Measurements from ENCODE around the gene IL17C.
A peak's percentile ranks its signal among the peaks of the same experiment; 100 is the strongest.

The IL17C gene

GRCh38 chr16:88681084-88681680 is 42.8 kb downstream of the IL17C start:
- Histone ChIP-seq H3K4me3 (ENCODE audit: low read depth, low read length) (no peak overlapping the region), H3K9ac (no peak overlapping the region), H3K4me2 (ENCODE audit: low read length) (no peak overlapping the region), H3K27ac (no peak overlapping the region), H3K9me3 (ENCODE audit: control insufficient read depth, low read length) (no peaks in the 10 kb centered on the region), H3K79me2 (no peaks in the 10 kb centered on the region), H2AFZ (no peak overlapping the region), H3K36me3 (ENCODE audit: control insufficient read depth, insufficient read depth, low read length) (no peaks in the 10 kb centered on the region), H3K27me3 (ENCODE audit: control insufficient read depth, insufficient read depth, low read length) (no peaks in the 10 kb centered on the region), H3K4me1 (peaks cover 7% of the 10 kb centered on the region)
- TF ChIP-seq, protein P1, sequence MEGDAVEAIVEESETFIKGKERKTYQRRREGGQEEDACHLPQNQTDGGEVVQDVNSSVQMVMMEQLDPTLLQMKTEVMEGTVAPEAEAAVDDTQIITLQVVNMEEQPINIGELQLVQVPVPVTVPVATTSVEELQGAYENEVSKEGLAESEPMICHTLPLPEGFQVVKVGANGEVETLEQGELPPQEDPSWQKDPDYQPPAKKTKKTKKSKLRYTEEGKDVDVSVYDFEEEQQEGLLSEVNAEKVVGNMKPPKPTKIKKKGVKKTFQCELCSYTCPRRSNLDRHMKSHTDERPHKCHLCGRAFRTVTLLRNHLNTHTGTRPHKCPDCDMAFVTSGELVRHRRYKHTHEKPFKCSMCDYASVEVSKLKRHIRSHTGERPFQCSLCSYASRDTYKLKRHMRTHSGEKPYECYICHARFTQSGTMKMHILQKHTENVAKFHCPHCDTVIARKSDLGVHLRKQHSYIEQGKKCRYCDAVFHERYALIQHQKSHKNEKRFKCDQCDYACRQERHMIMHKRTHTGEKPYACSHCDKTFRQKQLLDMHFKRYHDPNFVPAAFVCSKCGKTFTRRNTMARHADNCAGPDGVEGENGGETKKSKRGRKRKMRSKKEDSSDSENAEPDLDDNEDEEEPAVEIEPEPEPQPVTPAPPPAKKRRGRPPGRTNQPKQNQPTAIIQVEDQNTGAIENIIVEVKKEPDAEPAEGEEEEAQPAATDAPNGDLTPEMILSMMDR (IDR thresholded peaks at IDR 0.05): peak; percentile 40

DNA sequence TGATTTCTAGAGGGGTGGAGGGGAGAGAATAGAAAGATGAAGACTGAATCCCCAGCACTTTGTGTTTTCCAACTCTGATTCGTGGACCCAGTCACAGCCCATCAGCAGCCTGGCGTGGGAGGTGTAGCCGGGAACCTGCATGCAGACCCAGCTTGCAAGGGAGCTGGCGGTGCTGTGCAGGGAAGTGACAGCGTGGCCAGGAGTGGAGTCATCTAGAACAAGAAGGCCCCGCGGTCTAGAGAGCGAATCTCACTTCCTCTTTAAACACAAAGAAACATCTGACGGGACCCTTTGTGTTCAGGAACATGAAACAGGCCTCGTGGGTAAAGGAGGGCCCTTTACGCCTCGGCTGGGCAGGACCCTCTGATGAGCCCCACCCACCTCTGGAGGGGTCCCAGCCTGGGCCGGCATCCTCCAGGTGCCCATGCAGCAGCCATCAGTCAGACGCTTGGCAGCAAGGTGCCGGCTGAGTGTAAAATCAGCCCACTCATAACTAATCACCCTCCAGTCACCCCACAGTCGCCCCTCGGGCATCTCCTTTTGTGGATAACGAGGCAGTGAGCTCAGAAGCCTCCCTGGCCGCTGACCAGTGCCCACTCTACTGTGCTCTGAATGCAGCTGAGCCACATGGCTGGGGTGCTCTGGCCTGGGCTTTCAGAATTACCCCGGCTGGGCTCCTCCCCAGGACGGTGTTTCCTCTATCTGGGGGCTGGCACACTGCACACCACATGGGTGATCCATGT is 43.5 kb downstream of the IL17C start:
- Histone ChIP-seq H3K27me3 (ENCODE audit: control insufficient read depth, insufficient read depth, low read length) (no peaks in the 10 kb centered on the region), H3K4me1 (peaks cover 10% of the 10 kb centered on the region), H3K9me3 (ENCODE audit: control insufficient read depth, low read length) (no peaks in the 10 kb centered on the region), H3K27ac (no peak overlapping the region), H3K4me2 (ENCODE audit: low read length) (no peak overlapping the region), H2AFZ (no peak overlapping the region), H3K9ac (no peak overlapping the region), H3K79me2 (no peaks in the 10 kb centered on the region), H3K4me3 (ENCODE audit: low read depth, low read length) (no peak overlapping the region), H3K36me3 (ENCODE audit: control insufficient read depth, insufficient read depth, low read length) (no peaks in the 10 kb centered on the region)
- TF ChIP-seq, protein P1 (IDR thresholded peaks at IDR 0.05): no peak

- Histone ChIP-seq H3K9me3 (ENCODE audit: control insufficient read depth, low read length) (no peaks in the 10 kb centered on the region), H3K9ac (no peak overlapping the region), H3K27me3 (ENCODE audit: control insufficient read depth, insufficient read depth, low read length) (no peaks in the 10 kb centered on the region), H3K4me3 (ENCODE audit: low read depth, low read length) (peak overlapping the region; percentile 70), H3K36me3 (ENCODE audit: control insufficient read depth, insufficient read depth, low read length) (no peaks in the 10 kb centered on the region), H3K4me1 (peaks cover 23% of the 10 kb centered on the region), H3K27ac (no peak overlapping the region), H3K4me2 (ENCODE audit: low read length) (no peak overlapping the region), H3K79me2 (no peaks in the 10 kb centered on the region), H2AFZ (no peak overlapping the region)
- TF ChIP-seq, protein P1 (IDR thresholded peaks at IDR 0.05): no peak
These were observed 46.3 kb downstream of the IL17C start for GRCh38 chr16:88684569-88685155.

- Histone ChIP-seq H3K4me2 (ENCODE audit: low read length) (peak overlapping the region; percentile 93), H3K27ac (no peak overlapping the region), H2AFZ (peak overlapping the region; percentile 75), H3K9ac (no peak overlapping the region), H3K4me3 (ENCODE audit: low read depth, low read length) (peak overlapping the region; percentile 70), H3K4me1 (peaks cover 23% of the 10 kb centered on the region), H3K9me3 (ENCODE audit: control insufficient read depth, low read length) (no peaks in the 10 kb centered on the region), H3K27me3 (ENCODE audit: control insufficient read depth, insufficient read depth, low read length) (no peaks in the 10 kb centered on the region), H3K79me2 (no peaks in the 10 kb centered on the region), H3K36me3 (ENCODE audit: control insufficient read depth, insufficient read depth, low read length) (no peaks in the 10 kb centered on the region)
- TF ChIP-seq, protein P1 (IDR thresholded peaks at IDR 0.05): peak; percentile 30
These were observed 47.0 kb downstream of the IL17C start for GRCh38 chr16:88685156-88686061.

Data from parathyroid adenoma (tissue), 2 donors.